Right cardiac atrium (tissue), 5 donors: ENCODE measurements around the gene ZNF324B. TPM values are rescaled to one million over a fixed set of nuclear protein-coding genes. Genes with fewer than 3 reads are reported as not detected.
"Not testable (repeated sequence)": the region's sequence is repeated elsewhere in the genome, so short reads cannot be mapped to it uniquely, and the experiment has no call there.

Experiments used
- ATAC-seq, 2 donors: fragments of 200-7000 bp; cut with Tn5 transposase; one replicate each; pipeline versions ENCODE4 v1.8.0 to v1.9.1; 2020; ENCODE audit warnings: moderate library complexity in 2 of 2, mild to moderate bottlenecking in 1 of 2
- DNase-seq, 3 donors: peaks; one replicate each; pipeline ENCODE4 v3.0.0-alpha.2; 2020
- H3K27ac ChIP-seq: one replicate; pipeline ENCODE4 v1.5.1; 2013; ENCODE audit warnings: mild to moderate bottlenecking, low read length, control low read depth, moderate library complexity
- H3K27me3 ChIP-seq: one replicate; pipeline ENCODE4 v1.6.1; 2013; ENCODE audit not compliant: control insufficient read depth, insufficient read depth
- H3K4me1 ChIP-seq: one replicate; pipeline ENCODE4 v1.6.1; 2013; ENCODE audit warnings: low read length; ENCODE audit not compliant: control insufficient read depth, insufficient read depth
- H3K4me3 ChIP-seq: one replicate; pipeline ENCODE4 v1.5.1; 2013; ENCODE audit warnings: low read length, control low read depth
- H3K9me3 ChIP-seq: one replicate; pipeline ENCODE4 v1.6.1; 2013; ENCODE audit warnings: low read length; ENCODE audit not compliant: control insufficient read depth
- WGBS: extraction: QIAGEN DNeasy Blood & Tissue Kit; methylation state at CpG from one replicate; pipeline ENCODE4 v1.1.7; 2013; 5-methylcytosine and 5-hydroxymethylcytosine counted together
- intact Hi-C, 4 donors: fragments of 100-400 bp; cut with DNase I; formaldehyde crosslinking; loops; one replicate each; pipeline versions ENCODE4 v1.11.0 to v1.14.0; 2022 to 2023
- polyA plus RNA-seq: library from polyadenylated mRNA; stranded (reverse); fragments of 200-250 nt; gene quantifications from one replicate; pipeline ENCODE4 v1.2.3, GENCODE V29; 2013
- total RNA-seq, 4 donors: library from RNA; stranded (reverse); fragmentation: NEBNext Ultra II Directional; extraction: Animal tissue kit (Norgen Biotek cat#: 25700); gene quantifications; one replicate each; pipeline ENCODE4 v1.2.1, GENCODE V29; 2021
- donor health status: healthy with polysubstance abuse.
- donor health status: DM: no; HTN: yes; CAD: no.
- donor health status: DM: no; HTN: no; CAD: no.
- donor health status: DM: no; HTN: yes; CAD: no; lungs with severe emphysema.
- donor health status: DM: yes; HTN: yes; CAD: no.

Gene ZNF324B
- total and polyA plus RNA-seq, 5 donors = 1.9 to 4.8 (median 3.2) TPM

GRCh38 chr19:58482372-58482771 is 30.9 kb downstream of the ZNF324B start:
- ATAC-seq = no peak
- Histone ChIP-seq H3K27ac (no peak overlapping the region), H3K4me1 (no peaks in the 10 kb centered on the region), H3K27me3 (no peaks in the 10 kb centered on the region), H3K9me3 (no peaks in the 10 kb centered on the region), H3K4me3 (no peak overlapping the region)
- intact Hi-C loops = no loop called here
- 89% methylated on average over 7 of the region's 7 CpGs for WGBS
- DNase-seq = peak in 1 of 3 donors; percentile 35

- no peaks in the 10 kb centered on the region for H3K27me3 ChIP-seq
- H3K9me3 ChIP-seq = no peaks in the 10 kb centered on the region
- H3K4me1 ChIP-seq = no peaks in the 10 kb centered on the region
- DNase-seq = no peak
- 88% methylated on average over 2 of the region's 2 CpGs for WGBS
- H3K27ac ChIP-seq = no peak overlapping the region
- no peak overlapping the region for H3K4me3 ChIP-seq
- intact Hi-C loops = no loop called here
- ATAC-seq = no peak
Observed at GRCh38 chr19:58483776-58484175, 32.4 kb downstream of the ZNF324B start.

GRCh38 chr19:58484349-58484748 is 32.9 kb downstream of the ZNF324B start:
- H3K27me3 ChIP-seq, H3K4me3 ChIP-seq, ATAC-seq, intact Hi-C loops, H3K4me1 ChIP-seq, H3K9me3 ChIP-seq, H3K27ac ChIP-seq, DNase-seq: not testable (repeated sequence)
- 92% methylated on average over 5 of the region's 5 CpGs for WGBS

GRCh38 chr19:58491393-58491792 is 40.0 kb downstream of the ZNF324B start:
- H3K4me1 ChIP-seq = no peaks in the 10 kb centered on the region
- H3K27ac ChIP-seq = no peak overlapping the region
- no peaks in the 10 kb centered on the region for H3K27me3 ChIP-seq
- ATAC-seq = no peak
- H3K9me3 ChIP-seq = no peaks in the 10 kb centered on the region
- 81% methylated on average over 5 of the region's 5 CpGs for WGBS
- peak in 1 of 3 donors; percentile 22 for DNase-seq
- H3K4me3 ChIP-seq = no peak overlapping the region
- intact Hi-C loops = no loop called here

GRCh38 chr19:58492265-58492664 is 40.8 kb downstream of the ZNF324B start:
- Histone ChIP-seq H3K4me1 (no peaks in the 10 kb centered on the region), H3K9me3 (no peaks in the 10 kb centered on the region), H3K27me3 (no peaks in the 10 kb centered on the region), H3K4me3 (no peak overlapping the region), H3K27ac (no peak overlapping the region)
- DNase-seq = no peak
- intact Hi-C loops = no loop called here
- WGBS = 89% methylated on average over 14 of the region's 14 CpGs
- ATAC-seq = no peak

GRCh38 chr19:58497634-58498170 is 46.3 kb downstream of the ZNF324B start:
- DNase-seq (peak in 1 of 3 donors; percentile 48), ATAC-seq (no peak)
- Histone ChIP-seq H3K4me3 (no peak overlapping the region), H3K27ac (no peak overlapping the region), H3K4me1 (peaks cover 4% of the 10 kb centered on the region), H3K27me3 (no peaks in the 10 kb centered on the region), H3K9me3 (no peaks in the 10 kb centered on the region)
- intact Hi-C loops = no loop called here
- WGBS = 81% methylated on average over 8 of the region's 8 CpGs

GRCh38 chr19:58498316-58499020 is 47.0 kb downstream of the ZNF324B start:
- H3K4me1 ChIP-seq = peaks cover 4% of the 10 kb centered on the region
- peak; percentile 18 to 39 for ATAC-seq
- 60% methylated on average over 22 of the region's 22 CpGs for WGBS
- H3K9me3 ChIP-seq = no peaks in the 10 kb centered on the region
- no peak overlapping the region for H3K27ac ChIP-seq
- intact Hi-C loops = no loop called here
- H3K4me3 ChIP-seq = peak overlapping the region; percentile 8
- H3K27me3 ChIP-seq = no peaks in the 10 kb centered on the region
- peak in 2 of 3 donors; percentile 71 to 74 for DNase-seq

- 2% methylated on average over 60 of the region's 60 CpGs for WGBS
- H3K27me3 ChIP-seq = no peaks in the 10 kb centered on the region
Observed at GRCh38 chr19:58499021-58499927, 47.9 kb downstream of the ZNF324B start.

GRCh38 chr19:58500242-58500641 is 48.8 kb downstream of the ZNF324B start:
- Histone ChIP-seq H3K4me3 (peak overlapping the region; percentile 61), H3K27me3 (no peaks in the 10 kb centered on the region), H3K9me3 (no peaks in the 10 kb centered on the region), H3K4me1 (peaks cover 4% of the 10 kb centered on the region), H3K27ac (no peak overlapping the region)
- DNase-seq (peak in 1 of 3 donors; percentile 58), ATAC-seq (no peak)
- WGBS = 96% methylated on average over 14 of the region's 14 CpGs
- intact Hi-C loops = no loop called here

More at GRCh38 chr19:58499021-58499927, 47.9 kb downstream of the ZNF324B start:
- peak; percentile 98 for ATAC-seq
- Histone ChIP-seq H3K4me3 (peak overlapping the region; percentile 61), H3K9me3 (no peaks in the 10 kb centered on the region), H3K27ac (peak overlapping the region; percentile 61), H3K4me1 (peaks cover 4% of the 10 kb centered on the region)
- peak; percentile 100 for DNase-seq
- intact Hi-C loops = no loop called here
